SH-SY5Y (cell line): ENCODE data around the gene ABR.

Experiments used
- GATA2 ChIP-seq: IDR thresholded peaks from 2 replicates; pipeline ENCODE4 v1.6.1; 2011; ENCODE audit warnings: mild to moderate bottlenecking, low read depth, low read length
- GATA3 ChIP-seq: IDR thresholded peaks from 2 replicates; pipeline ENCODE4 v1.6.1; 2011; ENCODE audit warnings: low read depth, mild to moderate bottlenecking, low read length, moderate library complexity

DNA sequence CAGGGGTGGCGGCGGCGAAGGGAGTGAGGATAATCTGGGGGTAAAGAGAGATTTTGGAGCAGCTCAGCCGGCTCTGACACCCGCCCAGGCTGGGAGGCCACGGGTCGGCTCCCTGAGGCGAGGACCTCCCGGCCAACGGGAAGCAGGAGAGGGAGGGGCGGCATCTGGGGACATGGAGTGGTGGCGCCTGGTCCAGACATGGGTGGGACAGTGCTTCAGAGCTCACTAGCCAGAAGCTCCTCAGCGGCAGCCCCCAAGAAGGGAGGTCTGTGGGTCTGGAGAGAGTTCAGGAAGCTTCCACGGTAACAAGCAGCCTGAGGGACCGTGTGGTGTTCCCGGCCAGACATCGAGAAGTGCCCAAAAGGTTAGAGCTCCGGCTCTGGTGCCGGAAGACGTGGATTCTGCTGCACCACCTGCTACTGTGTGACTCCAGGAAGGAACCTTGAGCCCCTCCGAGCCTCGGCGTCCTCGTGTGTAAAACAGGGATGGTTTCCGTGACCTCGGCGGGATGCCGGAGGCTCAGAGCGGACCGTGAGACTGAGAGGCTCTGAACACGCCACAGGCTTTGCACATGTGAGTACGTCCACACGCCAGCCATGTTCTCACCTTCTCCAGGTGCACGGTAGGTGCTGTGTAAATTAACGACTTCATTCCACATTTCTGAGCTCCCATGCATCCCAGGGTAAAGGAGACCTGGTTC, 126.0 kb downstream of the ABR start:
- TF ChIP-seq GATA2 (no peak), GATA3 (no peak)
